D721Med (cell line): ENCODE data around the gene SERPINB10.
"Not testable (repeated sequence)": the region's sequence is repeated elsewhere in the genome, so short reads cannot be mapped to it uniquely, and the experiment has no call there.

ENCODE experiments used
- DNase-seq: peaks from one replicate; pipeline ENCODE4 v3.0.0; 2011; ENCODE audit warnings: low spot score; ENCODE audit not compliant: insufficient read length
- FAIRE-seq: peaks from 2 replicates; lab custom pipeline; 2011; peaks lifted over from hg19 to GRCh38; lab: Jason Lieb, UNC
- TF ChIP-seq, protein P1 (sequence below): IDR thresholded peaks from 2 replicates; pipeline ENCODE4 v1.5.1; 2012; ENCODE audit warnings: mild to moderate bottlenecking, control low read depth; ENCODE audit not compliant: insufficient read depth; ENCODE audit errors: missing control alignments

Gene SERPINB10

GRCh38 chr18:63924551-63924950 is 16.8 kb downstream of the SERPINB10 start:
- TF ChIP-seq, protein P1, sequence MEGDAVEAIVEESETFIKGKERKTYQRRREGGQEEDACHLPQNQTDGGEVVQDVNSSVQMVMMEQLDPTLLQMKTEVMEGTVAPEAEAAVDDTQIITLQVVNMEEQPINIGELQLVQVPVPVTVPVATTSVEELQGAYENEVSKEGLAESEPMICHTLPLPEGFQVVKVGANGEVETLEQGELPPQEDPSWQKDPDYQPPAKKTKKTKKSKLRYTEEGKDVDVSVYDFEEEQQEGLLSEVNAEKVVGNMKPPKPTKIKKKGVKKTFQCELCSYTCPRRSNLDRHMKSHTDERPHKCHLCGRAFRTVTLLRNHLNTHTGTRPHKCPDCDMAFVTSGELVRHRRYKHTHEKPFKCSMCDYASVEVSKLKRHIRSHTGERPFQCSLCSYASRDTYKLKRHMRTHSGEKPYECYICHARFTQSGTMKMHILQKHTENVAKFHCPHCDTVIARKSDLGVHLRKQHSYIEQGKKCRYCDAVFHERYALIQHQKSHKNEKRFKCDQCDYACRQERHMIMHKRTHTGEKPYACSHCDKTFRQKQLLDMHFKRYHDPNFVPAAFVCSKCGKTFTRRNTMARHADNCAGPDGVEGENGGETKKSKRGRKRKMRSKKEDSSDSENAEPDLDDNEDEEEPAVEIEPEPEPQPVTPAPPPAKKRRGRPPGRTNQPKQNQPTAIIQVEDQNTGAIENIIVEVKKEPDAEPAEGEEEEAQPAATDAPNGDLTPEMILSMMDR, result no peak
- FAIRE-seq (no peak), DNase-seq (no peak)

- TF ChIP-seq, protein P1, result no peak
- FAIRE-seq (peak; percentile 96), DNase-seq (no peak)
Observed at GRCh38 chr18:63928331-63928730, 20.6 kb downstream of the SERPINB10 start.

- peak; percentile 97 for FAIRE-seq
- not testable (repeated sequence) for DNase-seq
Observed at GRCh38 chr18:63929369-63929768, 21.6 kb downstream of the SERPINB10 start.

DNA sequence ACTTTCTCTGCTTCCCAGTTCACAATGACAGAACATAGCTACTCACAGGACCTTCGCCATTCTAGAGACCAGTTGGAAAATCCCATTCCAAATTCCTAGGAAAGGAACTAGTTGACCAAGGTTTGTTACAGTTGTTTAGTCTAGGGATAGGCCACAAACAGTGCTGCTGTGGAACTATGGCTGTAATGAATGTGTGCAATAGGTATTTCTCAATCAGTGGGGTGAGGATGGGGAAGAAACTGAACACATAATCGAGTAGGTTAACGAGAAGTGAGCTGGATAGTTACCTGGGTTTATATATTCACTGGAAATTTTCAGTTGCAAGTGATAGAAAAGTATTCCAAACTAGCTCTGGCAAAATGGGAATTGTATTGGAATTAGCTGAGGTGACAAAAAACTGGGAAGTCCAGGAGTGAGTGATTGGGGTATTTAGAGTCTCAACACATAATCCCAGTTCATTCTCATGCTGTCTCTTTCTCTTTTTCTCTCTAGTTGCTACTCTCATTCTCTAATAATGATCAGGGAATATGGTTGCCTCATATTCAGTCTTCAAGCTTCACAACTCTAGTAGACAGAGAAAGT is 23.1 kb downstream of the SERPINB10 start:
- TF ChIP-seq, protein P1, result no peak
- DNase-seq (no peak), FAIRE-seq (no peak)

- TF ChIP-seq, protein P1, result peak; percentile 68
- FAIRE-seq, result peak; percentile 94
Observed at GRCh38 chr18:63936156-63936931, 28.6 kb downstream of the SERPINB10 start.

DNA sequence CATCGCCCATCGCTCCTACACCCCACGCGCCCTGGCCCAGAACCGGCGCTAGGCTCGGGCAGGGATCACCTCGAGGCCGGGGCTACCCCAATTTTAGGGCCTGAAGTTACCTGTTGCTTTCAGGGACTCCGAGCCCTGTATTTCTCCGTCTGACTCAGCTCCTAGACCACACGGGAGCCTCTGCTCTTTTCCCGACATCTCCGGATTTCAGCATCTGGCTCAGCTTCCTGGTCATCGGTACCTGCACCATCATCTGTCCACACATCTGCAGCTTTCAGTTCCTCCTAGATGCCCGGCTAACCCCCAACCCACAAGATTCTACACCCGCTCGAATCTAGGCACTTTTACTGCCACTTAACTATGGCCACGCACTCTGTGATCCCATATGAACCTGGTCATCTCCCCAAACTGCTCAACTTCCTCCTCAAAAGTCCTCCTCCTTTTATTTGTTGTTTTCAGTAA is 29.2 kb downstream of the SERPINB10 start:
- DNase-seq, result no peak
- TF ChIP-seq, protein P1, result no peak
- no peak for FAIRE-seq

More at GRCh38 chr18:63936156-63936931, 28.6 kb downstream of the SERPINB10 start:
- peak; percentile 91 for DNase-seq

- DNase-seq, result no peak
- FAIRE-seq, result peak; percentile 88
- TF ChIP-seq, protein P1, result no peak
Observed at GRCh38 chr18:63940008-63940407, 32.2 kb downstream of the SERPINB10 start.

DNA sequence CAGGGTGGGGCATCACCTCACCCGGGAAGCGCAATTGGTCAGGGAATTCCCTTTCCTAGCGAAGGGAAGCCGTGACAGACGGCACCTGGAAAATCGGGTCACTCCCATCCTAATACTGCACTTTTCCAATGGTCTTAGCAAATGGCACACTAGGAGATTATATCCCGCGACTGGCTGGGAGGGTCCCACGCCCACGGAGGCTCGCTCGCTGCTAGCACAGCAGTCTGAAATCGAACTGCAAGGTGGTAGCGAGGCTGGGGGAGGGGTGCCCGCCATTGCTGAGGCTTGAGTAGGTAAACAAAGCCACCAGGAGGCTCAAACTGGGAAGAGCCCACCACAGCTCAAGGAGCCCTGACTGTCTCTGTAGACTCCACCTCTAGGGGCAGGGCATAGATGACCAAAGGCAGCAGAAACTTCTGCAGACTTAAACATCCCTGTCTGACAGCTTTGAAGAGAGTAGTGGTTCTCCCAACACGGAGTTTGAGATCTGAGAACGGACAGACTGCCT is 32.8 kb downstream of the SERPINB10 start:
- FAIRE-seq, DNase-seq: not testable (repeated sequence)
